ENCODE measurements around the gene BSDC1. TPM values are rescaled to one million over a fixed set of nuclear protein-coding genes. Genes with fewer than 3 reads are reported as not detected.

BSDC1 gene
- total and polyA plus RNA-seq, 8 donors: 35.9 to 56.9 (median 43.4) TPM

- intact Hi-C loops (cut with DNase I): no loop called here
- Histone ChIP-seq H3K27me3 (no peaks in the 10 kb centered on the region), H3K4me3 (no peak overlapping the region), H3K9me3 (no peaks in the 10 kb centered on the region), H3K36me3 (peaks cover 0 to 3% (median 0%) of the 10 kb centered on the region in 3 donors), H3K27ac (peak overlapping the region in 1 of 4 donors; percentile 39), H3K4me1 (peaks cover 0 to 8% (median 6%) of the 10 kb centered on the region in 3 donors)
- peak in 2 of 6 donors; percentile 58 to 63 for DNase-seq
- no peak for TF ChIP-seq CTCF (IDR thresholded peaks at IDR 0.05)
- no peak for FAIRE-seq
- peak in 2 of 4 donors; percentile 6 to 12 for ATAC-seq
- 77 to 83% methylated on average over 8 of the region's 8 CpGs for WGBS, 2 donors
Observed at GRCh38 chr1:32336963-32337675, 57.1 kb downstream of the BSDC1 start.

GRCh38 chr1:32336591-32336932 lies 57.7 kb downstream of the BSDC1 start:
- no peak for FAIRE-seq
- WGBS, 2 donors: 72 to 75% methylated on average over 15 of the region's 15 CpGs
- intact Hi-C loops (cut with DNase I): no loop called here
- Histone ChIP-seq H3K4me1 (peaks cover 0 to 8% (median 6%) of the 10 kb centered on the region in 3 donors), H3K9me3 (no peaks in the 10 kb centered on the region), H3K36me3 (peaks cover 0 to 9% (median 0%) of the 10 kb centered on the region in 3 donors), H3K27ac (no peak overlapping the region), H3K4me3 (peak overlapping the region in 3 of 4 donors; percentile 55 to 78 (median 61)), H3K27me3 (no peaks in the 10 kb centered on the region)
- no peak for ATAC-seq
- DNase-seq: peak in 2 of 6 donors; percentile 50 to 82
- no peak for TF ChIP-seq CTCF (IDR thresholded peaks at IDR 0.05)

GRCh38 chr1:32335790-32336590 lies 58.3 kb downstream of the BSDC1 start, which contains the start of gene MARCKSL1:
TSS of gene MARCKSL1 (minus strand) at chr1:32336233. CDS start at chr1:32336033, 200 bp downstream.
- intact Hi-C loops (cut with DNase I): no loop called here
- ATAC-seq (peak; percentile 72 to 79 (median 74)), FAIRE-seq (no peak), DNase-seq (peak; percentile 64 to 94 (median 82))
- no peak for TF ChIP-seq CTCF (IDR thresholded peaks at IDR 0.05)
- no peaks in the 10 kb centered on the region for H3K27me3 ChIP-seq
- H3K9me3 ChIP-seq: no peaks in the 10 kb centered on the region
- 5 to 7% methylated on average over 36 to 95 of the region's 95 CpGs for WGBS, 2 donors
- H3K4me3 ChIP-seq: peak within 1 kb of the TSS; percentile 55 to 78 (median 59)
- H3K4me1 ChIP-seq: peaks cover 0 to 8% (median 6%) of the 10 kb centered on the region in 3 donors
- H3K36me3 ChIP-seq: peaks cover 0 to 12% (median 0%) of the 10 kb centered on the region in 3 donors
- peak within 1 kb of the TSS in 2 of 4 donors; percentile 33 to 44 for H3K27ac ChIP-seq

- no peaks in the 10 kb centered on the region for H3K27me3 ChIP-seq
- intact Hi-C loops (cut with DNase I): no loop called here
- TF ChIP-seq CTCF (IDR thresholded peaks at IDR 0.05): no peak
- H3K4me1 ChIP-seq: peaks cover 0 to 8% (median 6%) of the 10 kb centered on the region in 3 donors
- FAIRE-seq (no peak), DNase-seq (no peak), ATAC-seq (peak; percentile 1 to 31 (median 16))
- H3K27ac ChIP-seq: peak overlapping the region in 1 of 4 donors; percentile 44
- H3K4me3 ChIP-seq: peak overlapping the region; percentile 55 to 78 (median 59)
- WGBS, 2 donors: 0% methylated on average over 16 to 34 of the region's 34 CpGs
- H3K9me3 ChIP-seq: no peaks in the 10 kb centered on the region
- H3K36me3 ChIP-seq: peaks cover 0 to 15% (median 0%) of the 10 kb centered on the region in 3 donors
Observed at GRCh38 chr1:32335535-32335789, 58.8 kb downstream of the BSDC1 start.

All from pancreas (tissue), 10 donors.